NCI-H82 treated with DMSO at 0.1 percent for 48 hours (cell line): ENCODE data around the gene RIC8B.
A peak's percentile ranks its signal among the peaks of the same experiment; 100 is the strongest.

Source experiments
- DNase-seq: peaks from one replicate; lab custom pipeline; 2025; ENCODE audit not compliant: unreplicated experiment; lab: John Stamatoyannopoulos, UW

The RIC8B gene

DNA sequence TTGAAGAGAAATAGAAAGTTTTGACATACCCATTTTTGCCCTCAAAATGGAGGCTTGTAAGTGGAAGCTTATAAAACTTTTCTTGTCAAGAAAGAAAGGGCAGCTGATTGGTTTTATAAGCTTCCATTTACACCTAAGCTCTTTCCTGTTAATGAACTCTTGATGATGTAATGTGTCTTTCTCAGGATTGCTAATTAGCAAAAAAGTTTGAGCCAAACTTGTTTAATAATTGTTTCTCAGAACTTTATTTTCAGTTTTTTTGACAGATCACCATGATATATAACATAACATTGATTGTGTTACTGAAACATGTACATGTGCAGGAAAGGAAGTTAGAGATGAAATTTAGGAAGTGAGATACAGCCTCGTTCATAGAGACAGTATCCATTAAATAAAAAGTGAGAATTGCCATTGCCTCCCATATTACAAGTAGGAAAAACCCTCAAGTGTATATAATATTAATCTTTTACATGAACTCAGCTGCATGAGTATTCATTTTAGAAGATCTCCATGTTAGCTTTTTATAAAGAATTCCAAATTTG lies 26.8 kb downstream of the RIC8B start:
- DNase-seq: no peak

DNA sequence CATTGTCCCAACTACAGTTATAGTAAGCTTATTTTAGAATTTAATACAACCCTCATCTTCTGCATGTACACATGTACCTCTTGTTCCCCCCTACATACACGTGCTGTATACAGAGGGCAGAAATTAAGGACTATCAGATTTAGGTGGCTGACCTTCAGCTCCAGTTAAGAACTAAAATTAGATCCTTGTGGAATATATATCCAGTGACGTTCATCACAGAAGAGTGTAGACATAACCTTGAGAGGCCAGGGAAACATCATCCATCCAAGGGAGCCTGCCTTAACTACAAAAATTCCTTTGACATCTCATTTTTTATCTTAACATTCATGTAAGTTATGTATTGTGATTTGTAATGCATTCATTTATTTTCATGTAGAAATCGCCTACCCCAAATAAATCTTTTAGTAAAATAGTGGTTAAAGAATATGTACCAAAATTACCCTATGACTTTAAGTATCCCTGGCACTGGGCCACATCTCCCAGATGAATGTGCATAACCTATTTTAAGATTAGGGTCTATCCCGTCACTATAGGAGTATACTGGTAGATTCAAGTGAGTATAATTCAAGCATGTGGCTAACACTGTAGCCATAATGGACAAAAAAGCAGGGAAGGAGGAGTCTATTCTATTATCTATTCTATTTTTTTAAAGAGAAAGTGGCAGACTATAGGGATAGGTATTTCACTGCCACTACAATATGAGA lies 27.5 kb downstream of the RIC8B start:
- DNase-seq: no peak

DNA sequence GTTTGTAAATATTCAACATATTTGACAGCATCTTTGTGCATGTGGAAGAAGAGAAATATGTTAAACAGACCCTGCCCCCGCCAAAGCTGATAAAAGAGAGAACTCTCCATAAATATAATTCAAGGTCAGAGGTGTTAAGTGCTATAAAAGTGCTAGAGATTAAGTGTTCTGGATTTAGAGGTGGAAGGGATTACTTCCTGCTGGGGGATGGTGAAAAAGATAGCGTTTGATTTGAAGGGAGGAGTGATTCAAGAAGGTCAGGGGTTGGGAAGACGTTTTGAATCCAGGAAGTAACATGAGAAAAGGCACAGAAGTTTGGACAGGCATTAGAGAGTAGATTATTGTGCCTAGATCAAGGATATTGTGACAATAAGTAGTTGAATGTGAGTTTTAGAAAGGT lies 30.2 kb downstream of the RIC8B start:
- no peak for DNase-seq

DNA sequence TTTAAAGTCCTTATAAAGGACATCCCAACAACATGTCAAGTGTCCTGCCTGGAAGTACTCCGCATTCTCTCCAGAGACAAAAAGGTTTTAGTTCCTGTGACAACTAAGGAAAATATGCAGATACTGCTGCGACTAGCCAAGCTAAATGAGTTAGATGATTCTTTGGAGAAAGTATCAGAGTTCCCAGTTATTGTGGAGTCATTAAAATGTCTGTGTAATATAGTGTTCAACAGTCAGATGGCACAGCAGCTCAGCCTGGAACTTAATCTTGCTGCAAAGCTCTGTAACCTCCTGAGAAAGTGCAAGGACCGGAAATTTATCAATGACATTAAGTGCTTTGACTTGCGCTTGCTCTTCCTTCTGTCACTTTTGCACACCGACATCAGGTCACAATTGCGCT lies 40.2 kb downstream of the RIC8B start:
- DNase-seq: no peak

DNA sequence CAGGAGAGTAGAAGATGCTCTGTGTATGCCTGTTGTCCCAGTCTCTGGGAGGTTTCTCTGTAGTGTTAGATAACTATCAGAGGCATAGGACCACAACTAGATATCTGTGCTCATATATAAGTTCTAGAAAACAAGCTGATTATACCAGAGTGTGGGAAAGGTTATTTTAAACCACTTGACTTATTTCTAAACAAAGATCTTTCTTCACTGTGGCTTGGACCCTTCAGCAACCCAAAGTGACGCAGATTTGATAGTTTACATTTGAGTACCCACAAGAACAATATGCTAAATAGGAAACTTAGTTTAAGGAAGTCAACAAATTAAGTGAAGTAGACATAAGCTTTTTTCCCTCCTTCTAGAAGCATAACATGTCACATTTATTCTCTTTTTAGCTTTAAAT lies 41.3 kb downstream of the RIC8B start:
- DNase-seq: no peak

DNA sequence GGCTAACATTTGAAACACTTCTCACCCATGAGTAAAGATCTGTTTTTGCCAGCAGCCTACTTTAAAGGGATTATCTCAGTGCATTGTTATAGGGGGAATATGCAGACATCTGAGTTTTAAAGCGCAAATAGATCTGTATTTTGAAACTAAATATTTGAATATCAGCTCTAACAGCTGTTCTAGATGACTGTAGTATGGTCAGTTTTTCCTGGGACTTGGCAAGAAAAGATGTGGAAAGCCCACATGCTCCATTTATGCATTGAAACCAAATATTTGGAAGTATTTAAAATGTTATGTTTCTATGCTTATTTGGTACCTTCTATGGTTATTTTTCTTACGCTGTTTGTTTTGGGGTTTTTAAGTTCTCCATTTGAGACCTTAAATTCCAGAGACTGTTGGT lies 41.7 kb downstream of the RIC8B start:
- DNase-seq: no peak

DNA sequence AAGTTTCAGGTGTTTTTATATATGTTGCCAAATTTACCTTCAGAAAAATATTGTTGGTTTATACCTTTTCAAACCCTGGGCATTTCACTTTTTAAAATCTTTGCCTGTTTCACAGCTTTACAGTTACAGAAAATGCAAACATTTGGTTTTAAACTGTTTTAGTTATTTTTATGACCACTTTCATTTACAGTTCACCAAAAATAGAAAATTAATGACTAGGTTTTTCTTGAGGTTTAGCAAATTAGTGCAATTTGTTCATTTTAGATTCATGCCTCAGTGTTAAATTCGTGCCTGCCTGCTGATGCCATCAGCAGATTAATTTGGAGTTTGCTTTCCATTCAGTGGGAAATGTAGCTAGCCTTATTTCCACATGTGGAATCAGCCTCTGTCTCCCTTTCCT lies 45.5 kb downstream of the RIC8B start:
- no peak for DNase-seq

DNA sequence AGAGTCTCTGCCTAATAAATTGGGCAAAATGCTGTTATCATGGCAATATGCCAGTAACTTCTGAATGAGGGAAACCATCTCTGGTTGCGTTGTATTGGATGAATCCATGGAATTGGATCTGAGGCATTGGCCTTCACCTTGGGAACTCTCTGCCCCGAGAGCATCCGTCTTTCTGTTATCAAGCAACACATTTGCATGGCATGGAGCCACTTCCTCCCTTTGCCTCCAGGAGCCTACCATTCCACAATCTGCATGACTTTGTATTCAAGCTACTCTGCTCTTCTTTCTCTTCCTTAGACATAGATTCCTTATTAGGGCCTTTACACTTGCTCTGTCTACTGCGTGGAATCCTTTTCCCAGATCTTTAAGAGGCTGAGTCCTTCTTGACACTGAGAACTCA lies 57.2 kb downstream of the RIC8B start:
- peak; percentile 62 for DNase-seq

DNA sequence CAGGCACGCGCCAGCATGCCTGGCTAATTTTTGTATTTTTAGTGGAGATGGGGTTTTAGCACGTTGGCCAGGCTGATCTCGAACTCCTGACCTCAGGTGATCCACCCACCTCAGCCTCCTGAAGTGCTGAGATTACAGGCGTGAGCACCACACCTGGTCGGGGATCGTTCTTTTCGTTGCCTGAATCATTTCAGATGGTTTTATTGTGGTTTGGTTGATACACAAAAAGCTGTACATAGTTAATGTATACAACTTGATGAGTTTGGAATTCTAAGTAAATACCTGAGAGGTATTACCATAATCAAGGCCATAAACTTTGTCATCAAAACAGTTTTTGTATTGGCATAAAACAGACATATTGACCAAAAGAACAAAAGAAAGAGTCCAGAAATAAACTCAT lies 63.3 kb downstream of the RIC8B start:
- no peak for DNase-seq

DNA sequence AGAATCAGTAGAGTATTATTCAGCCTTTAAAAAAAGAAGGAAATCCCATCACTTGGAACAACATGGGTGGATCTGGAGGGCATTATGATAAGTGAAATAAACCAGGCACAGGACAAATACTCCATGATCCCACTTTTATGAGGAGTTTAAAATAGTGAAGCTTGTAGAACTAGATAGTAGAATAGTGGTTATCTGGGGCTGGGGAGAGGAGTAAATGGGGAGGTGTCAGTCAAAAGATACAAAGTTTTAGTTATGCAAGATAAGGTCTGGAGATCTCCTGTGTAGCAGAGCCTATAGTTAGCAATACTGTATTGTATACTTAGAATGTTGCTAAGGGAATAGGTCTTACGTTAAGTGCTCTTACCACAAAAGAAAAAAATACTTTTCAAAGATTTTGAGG lies 64.9 kb downstream of the RIC8B start:
- DNase-seq: no peak

DNA sequence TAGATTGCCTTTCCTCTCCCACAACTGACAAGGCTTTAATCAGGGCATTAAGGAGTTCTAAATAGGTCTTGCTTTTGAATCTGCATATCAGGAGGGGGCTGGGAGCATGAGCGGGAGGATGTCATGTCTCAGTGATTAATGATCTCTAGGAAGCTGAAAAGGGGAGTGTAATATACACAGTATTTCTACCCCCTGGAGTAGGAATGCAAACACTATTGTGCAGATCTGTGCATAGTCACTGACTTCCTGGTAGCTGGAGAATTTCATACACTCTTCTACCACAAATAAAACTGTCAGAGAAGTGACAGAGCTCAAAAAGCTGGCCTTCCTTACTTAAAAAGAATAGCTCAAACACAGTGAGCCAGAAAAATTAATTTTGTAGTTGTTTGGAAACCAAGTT lies 65.8 kb downstream of the RIC8B start:
- DNase-seq: peak; percentile 24

DNA sequence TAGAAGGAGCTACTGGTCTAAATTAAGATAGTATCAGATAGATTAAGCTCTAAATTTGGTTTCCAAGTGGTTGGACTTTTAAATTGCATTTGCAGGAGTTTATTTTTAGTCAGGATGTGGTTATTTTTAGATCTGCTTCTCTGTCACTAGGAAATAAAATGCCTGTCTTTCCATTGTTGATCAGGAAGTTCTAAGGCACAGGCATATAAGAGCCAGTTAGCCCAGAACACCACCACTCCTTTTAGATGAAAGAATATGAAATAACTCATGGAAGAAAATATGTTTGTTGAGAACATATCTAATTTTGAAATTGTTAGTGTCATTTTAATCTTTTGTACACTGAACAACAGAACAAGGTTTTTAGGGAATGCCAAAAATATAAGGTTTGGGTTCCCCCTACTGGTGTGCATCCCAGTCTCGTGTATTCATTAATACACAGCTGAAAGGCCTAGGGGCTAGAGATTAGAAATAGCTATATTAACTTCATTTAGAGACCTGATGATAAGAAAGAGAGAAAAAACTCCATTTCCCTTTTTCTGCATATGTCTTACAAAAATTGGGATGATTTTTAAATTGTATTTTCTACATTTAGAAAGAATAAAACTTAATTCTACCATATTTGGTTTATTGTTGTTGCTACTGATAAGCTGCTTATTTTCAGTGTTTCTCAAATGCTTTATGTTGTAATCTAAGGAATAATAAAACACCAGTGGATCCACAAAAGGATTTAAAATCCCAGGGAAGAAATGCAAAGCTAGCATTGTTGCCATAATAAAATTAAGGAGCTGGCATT lies 67.2 kb downstream of the RIC8B start:
- DNase-seq: peak; percentile 9

DNA sequence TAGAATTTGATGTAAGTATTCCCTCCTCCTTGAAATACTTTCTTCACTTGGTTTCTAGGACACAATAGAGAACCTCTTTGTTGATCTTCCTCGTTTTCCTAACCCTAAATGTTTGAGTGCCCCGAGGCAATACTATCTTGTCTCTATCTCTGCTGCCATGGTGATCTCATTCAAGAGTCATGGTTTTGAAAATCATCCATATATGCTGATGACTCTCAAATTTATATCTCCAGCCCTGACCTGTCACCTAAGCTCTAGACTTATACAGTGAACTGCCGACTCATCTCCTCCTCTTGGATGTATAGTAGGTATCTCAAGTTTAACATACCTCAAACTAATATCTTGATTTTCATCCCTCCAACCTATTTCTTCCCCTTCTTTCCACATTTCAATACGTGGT lies 71.4 kb downstream of the RIC8B start:
- no peak for DNase-seq

DNA sequence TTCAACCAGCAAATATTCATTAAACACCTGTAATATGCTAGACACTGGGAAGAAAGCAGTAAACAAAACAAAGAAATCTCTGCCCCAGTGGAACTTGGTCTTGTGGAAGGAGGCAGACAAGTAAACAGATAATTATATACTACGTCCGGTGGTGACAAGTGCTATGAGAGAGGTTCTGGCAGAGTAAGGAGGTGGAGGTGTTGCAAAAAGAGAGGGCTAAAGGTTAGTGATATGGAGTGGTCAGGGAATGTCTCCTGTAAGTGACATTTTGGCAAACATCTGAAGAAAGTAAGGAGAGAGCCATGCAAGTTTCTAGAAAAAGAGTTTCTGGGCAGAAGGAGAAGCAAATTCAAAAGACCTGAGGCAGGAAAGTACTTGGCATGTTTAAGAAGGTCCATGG lies 73.4 kb downstream of the RIC8B start:
- DNase-seq: no peak

DNA sequence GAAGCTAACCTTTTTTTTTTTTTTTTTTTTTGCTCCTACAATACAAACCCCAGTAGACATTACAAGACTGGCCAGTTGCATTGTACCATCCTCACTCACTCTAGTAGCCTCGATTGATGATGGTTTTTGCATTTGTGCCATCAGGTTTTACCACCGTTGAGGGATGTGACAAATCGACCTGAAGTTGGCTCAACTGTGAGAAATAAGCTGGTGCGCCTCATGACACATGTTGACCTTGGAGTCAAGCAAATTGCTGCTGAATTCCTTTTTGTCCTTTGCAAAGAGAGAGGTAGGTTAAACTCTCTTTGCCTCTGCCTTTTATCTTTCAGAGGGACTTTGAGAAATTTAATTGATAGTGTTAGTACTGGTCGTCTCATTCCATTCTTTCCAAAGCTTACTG lies 76.8 kb downstream of the RIC8B start:
- DNase-seq: no peak

DNA sequence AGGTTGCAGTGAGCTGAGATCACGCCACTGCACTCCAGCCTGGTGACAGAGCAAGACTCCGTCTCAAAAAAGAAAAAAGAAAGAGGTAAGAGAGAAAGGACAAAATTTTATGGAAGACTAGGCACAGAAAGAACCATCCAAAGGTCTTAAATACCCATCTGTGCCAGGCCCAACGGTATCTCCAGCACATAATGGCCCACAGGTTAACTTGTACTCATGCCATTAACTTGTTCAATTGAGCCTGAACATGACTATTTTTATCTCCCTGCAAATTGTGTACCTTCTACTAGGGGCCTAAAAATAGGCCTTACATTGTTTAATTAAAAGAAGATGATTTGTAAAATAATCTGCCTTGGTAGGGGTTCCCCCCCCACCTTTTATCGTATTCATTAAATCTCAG lies 80.2 kb downstream of the RIC8B start:
- DNase-seq: no peak

DNA sequence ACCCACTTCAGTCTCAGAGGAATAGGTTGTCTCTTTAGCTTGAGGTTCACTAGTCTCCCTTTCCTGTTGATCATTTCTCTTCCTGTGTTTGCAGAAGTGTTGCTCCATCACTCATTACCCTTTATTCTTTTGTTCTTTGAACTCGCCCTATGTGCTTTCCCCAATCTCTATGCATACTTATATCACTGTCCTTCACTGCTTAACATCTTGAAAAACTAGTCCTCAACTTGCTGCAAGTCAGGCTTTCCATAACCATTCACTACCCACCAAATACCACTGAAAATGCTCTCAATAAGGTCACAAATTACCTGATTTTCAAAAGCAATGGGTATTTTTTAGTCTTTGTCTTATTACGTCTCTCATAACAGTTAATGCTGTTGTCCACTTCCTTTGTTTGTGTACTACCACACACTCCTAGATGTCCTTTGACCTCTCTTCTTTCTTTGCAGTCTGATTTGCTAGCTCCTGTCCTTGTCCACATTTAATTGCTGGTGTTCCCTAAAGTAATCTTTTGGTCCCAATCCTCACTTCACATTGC lies 80.8 kb downstream of the RIC8B start:
- no peak for DNase-seq

DNA sequence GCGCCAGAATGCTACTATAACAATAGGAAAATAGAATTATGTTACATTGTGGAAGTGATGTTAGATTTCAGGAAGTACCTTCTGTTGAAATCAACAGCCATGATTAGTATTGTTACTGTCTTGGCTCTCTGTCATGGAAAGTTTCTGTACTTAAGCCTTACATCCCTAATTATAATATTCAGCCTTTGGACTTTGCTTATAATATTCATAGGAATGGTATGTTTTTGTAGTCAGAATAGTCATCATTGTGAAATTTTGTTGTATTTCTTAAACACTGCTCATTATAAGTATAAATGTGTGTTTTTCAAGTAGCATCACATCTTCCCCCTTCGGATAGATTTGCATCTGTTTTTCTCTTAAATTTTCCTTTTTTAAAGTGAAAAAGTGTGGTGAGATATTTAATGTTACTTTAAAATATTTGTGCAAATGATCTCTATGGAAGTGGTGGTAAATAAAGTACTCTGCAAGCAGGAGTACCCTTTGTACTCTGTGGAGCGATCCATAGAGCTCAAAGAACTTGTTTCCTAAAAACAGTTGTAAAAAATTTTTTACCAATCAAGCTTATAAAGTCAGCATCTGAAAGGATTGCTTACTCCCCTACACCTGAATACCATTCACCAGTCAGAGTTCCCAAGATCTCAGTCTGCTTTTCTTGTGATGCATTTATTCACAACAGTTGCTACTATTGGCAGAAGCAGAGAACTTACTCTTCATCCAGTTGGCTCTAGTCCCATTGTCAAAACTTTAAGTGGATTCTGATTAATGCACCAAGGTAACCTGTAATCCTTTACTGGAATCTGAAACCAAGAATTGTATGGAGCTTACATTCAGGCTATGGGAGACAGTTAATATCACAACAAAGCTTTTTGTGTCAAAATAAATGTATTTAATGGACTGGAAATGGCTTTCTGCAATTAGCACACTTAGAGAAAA lies 87.8 kb downstream of the RIC8B start:
- DNase-seq: peak; percentile 44

DNA sequence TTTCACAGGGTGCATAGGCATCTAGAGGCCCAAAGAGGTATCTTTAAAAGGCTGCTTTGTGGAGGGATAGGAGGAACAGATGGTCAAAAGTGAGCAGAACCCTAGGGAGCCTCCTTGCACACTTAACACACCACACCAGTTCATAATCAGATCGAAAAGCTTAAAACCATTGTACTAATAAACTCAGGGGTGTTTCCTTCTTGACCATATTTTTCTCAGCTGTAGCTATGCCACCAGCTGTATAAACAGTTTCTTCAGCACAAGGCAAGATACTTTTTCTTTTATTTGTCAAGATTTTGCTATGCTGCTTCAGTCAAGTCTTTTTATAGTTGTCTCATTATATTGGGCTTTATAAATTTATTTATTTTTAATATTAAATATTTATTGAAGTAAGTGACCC lies 88.7 kb downstream of the RIC8B start:
- DNase-seq: peak; percentile 86

DNA sequence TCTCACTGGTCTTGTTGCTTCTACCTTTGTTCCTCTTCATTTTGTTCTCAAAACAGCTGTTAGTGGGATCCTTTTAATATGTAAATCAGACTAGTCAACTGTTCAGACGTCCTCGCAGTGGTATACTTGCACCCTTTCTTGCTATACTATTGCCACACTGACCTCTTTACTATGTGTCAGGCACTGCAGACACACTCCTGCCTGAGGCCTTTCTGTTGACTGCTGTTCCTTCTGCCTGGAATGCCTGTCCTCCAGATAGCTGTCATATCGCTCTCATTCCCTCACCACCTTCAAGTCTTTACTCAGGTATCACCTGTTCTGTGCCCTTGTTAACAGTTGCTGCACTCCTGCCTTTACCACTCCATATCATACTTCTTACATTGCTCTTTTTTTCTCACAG lies 91.2 kb downstream of the RIC8B start:
- DNase-seq: no peak

DNA sequence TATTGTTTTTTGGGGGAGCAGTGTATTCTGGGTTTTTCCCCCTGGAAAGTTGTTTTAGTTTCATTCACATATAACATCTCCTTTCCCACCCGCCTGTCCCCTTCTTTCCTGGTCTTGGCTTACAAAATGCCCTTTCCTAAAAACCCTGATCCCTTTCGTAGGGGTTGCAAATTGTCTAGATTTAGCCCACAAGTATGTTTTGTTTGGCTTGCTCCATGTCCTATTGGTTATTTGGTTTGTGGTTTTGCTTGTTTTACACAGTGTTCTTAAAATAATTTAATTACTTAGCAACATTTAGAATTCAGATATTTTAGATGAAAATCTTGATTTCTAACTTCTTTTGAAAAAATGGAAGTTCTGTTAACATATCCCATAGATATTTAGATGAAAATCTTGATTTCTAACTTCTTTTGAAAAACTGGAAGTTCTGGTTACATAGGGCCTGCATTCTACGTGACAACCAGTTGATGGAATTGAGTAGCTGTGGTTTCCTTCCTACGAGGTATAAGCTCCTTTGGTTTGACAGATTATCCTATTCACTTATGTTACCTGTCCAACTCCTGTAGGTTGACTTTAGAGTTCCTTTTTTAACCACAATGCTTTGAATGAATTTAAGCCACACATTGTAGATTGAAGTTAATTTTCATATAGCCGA lies 92.1 kb downstream of the RIC8B start:
- DNase-seq: no peak
